ENCODE measurements around the gene SNUPN.
"Not testable (repeated sequence)": the region's sequence is repeated elsewhere in the genome, so short reads cannot be mapped to it uniquely, and the experiment has no call there.

Gene SNUPN

DNA sequence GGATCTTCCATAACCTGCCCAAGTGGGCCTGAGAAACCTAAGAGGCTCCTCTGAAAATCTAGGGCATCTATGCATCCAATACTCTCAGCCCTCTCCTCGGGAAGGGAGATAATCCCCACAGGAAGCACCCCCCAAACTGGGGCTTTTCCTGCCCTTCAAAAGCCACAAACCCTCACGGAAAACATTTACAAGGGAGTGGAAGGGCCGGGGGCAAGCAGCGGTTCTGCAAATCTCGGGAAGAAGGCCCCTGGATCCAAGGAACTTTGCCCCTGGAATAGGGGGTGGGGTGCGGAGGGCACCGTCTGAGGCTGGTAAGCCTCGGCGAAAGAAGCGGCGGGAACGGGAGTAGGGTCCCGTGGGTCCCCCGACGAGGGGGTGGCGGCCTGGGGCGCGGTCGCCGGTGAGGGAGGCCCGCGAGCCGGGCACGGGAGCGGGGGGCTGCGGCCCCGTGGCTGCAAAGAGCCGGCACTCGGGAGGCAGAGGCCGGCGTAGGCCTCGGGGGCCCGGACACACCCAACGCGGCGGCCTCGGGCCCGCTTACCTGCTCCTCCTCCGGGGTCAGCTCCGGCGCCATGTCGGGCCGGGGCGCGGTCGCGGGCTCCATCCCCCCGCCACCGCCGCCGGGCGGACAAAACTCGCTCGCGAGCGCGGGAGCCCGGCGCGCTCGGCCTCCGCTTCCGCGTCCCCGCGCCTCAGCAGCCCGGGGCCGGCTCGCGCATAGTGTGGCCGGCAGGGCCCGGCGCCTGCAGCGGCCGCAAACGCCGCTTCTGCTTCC lies 47.2 kb downstream of the SNUPN start:
- no peaks in the 10 kb centered on the region for H3K27me3 ChIP-seq (ENCODE audit: control insufficient read depth in 1 of 2, insufficient read depth in 2 of 2, low read length in 2 of 2)
- H3K9ac ChIP-seq (ENCODE audit: low read length in 2 of 2) = peak overlapping the region; percentile 72 to 89
- H3K36me3 ChIP-seq (ENCODE audit: control insufficient read depth in 2 of 2, insufficient read depth in 2 of 2, low read length in 2 of 2) = peaks cover 0 to 2% of the 10 kb centered on the region in 2 donors
- H3K4me3 ChIP-seq (ENCODE audit: low read length in 2 of 2) = peak overlapping the region; percentile 51 to 86
- H3K4me1 ChIP-seq (ENCODE audit: control insufficient read depth, insufficient read depth, low read length) = peaks cover 9% of the 10 kb centered on the region
- peak overlapping the region; percentile 75 for H3K27ac ChIP-seq (ENCODE audit: low read length)
- H3K9me3 ChIP-seq (ENCODE audit: control insufficient read depth in 2 of 2, low read length in 2 of 2) = no peaks in the 10 kb centered on the region

DNA sequence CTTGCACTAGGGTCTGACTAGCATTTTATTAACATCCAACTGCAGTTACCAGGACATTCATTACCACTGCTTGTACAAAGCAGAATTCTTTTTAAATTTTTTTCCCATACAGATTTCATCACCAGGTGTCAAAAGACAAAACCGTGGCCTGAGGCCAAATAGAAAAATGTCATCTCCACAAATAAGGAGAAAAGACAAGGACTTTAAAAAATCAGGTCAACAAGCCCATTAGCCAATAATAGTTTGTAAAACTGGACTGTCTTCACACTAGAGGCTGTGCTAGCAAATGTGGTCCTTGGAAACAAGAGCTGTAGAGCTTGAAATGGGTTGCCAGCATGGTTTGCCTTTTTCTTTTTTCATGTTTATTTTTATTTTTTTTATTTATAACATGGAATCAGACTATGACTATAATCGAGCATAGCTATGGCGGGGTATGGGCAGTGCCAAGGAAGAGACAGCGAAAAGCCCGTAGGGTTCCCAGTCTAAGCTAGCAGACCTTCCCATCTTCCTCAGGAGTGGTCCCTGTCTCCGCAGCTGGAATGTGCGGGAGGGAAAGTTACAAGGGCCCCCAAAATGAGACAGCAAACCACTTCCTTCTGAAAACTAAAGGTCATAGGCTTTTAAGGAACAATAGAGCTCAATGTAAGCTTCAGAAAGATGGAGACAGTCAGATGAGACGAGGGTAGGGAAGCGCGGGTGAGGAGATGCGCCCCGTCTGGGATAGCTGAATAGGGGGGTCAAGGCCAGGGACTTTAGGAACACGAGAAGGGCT lies 47.9 kb downstream of the SNUPN start:
- Histone ChIP-seq H3K27me3 (ENCODE audit: control insufficient read depth in 1 of 2, insufficient read depth in 2 of 2, low read length in 2 of 2) (no peaks in the 10 kb centered on the region), H3K9ac (ENCODE audit: low read length in 2 of 2) (peak overlapping the region; percentile 72 to 89), H3K27ac (ENCODE audit: low read length) (peak overlapping the region; percentile 75)

DNA sequence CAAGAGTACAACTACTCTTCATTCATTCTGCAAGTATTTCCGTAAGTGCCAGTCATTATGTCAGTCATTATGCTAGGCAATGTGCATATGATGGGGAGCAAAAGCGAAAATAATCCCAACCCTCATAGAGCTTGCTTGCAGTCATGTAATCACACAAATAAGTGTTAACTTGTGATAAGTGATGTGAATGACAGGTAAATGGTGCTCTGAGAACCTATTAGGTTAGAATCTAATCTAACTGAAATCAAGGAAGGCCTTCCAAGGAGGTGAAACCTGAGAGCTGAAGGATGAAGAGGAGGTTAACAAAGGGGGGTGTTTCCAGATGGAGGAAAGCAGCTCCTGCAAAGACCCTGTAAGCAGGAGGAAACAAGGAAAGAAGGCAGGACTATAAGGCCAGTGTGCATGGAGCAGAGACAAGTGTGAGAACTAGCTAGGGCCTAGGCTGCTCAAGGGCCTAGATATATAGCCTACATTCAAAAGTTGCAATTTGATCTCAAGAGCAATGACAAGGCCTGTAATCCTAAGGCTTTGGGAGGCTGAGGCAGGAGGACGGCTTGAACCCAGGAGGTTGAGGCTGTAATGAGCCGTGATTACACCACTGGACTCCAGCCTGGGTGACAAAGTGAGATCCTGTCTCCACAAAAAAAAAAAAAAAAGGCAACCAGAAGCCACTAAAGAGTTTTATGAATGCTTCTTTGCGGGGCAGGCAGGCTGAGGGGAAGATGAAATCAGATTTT lies 51.7 kb downstream of the SNUPN start:
- H3K9ac ChIP-seq (ENCODE audit: low read length in 2 of 2) = no peak overlapping the region
- H3K9me3 ChIP-seq (ENCODE audit: control insufficient read depth in 2 of 2, low read length in 2 of 2) = no peaks in the 10 kb centered on the region
- no peaks in the 10 kb centered on the region for H3K27me3 ChIP-seq (ENCODE audit: control insufficient read depth in 1 of 2, insufficient read depth in 2 of 2, low read length in 2 of 2)
- H3K4me1 ChIP-seq (ENCODE audit: control insufficient read depth, insufficient read depth, low read length) = peaks cover 8% of the 10 kb centered on the region
- peaks cover 0 to 2% of the 10 kb centered on the region in 2 donors for H3K36me3 ChIP-seq (ENCODE audit: control insufficient read depth in 2 of 2, insufficient read depth in 2 of 2, low read length in 2 of 2)
- no peak overlapping the region for H3K4me3 ChIP-seq (ENCODE audit: low read length in 2 of 2)
- H3K27ac ChIP-seq (ENCODE audit: low read length) = no peak overlapping the region

More for the DNA sequence above, 47.9 kb downstream of the SNUPN start:
- Histone ChIP-seq H3K36me3 (ENCODE audit: control insufficient read depth in 2 of 2, insufficient read depth in 2 of 2, low read length in 2 of 2) (peaks cover 0 to 2% of the 10 kb centered on the region in 2 donors), H3K4me3 (ENCODE audit: low read length in 2 of 2) (peak overlapping the region; percentile 51 to 86), H3K9me3 (ENCODE audit: control insufficient read depth in 2 of 2, low read length in 2 of 2) (no peaks in the 10 kb centered on the region), H3K4me1 (ENCODE audit: control insufficient read depth, insufficient read depth, low read length) (peaks cover 12% of the 10 kb centered on the region)

DNA sequence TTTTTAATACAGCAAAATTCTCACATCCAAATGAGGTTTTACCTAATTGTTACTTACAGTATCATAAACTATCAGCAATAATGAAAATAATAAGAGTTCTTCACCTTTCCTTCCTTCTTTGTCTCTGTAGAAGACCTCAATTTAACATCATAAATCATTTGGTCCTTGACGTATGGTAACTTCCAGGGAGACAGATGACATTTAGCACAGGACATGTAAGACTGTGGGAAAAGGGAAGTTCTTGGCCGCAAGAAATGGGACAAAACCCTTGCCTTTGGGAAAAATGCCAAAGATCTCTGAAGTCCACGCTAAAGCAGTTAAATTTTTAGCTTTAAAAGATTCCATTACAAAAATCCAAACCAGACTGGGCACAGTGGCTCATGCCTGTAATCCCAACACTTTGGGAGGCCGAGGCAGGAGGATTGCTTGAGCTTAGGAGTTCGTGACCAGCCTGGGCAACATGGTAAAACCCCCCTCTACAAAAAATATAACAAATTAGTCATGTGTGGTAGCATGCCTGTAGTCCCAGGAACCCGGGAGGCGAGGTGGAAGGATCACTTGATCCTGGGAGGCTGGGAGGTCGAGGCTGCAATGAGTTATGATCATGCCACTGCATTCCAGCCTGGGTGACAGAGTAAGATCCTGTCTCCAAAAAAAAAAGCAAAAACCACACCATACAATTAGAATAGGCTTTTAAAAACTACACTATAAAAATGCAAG lies 55.2 kb downstream of the SNUPN start:
- Histone ChIP-seq H3K36me3 (ENCODE audit: control insufficient read depth in 2 of 2, insufficient read depth in 2 of 2, low read length in 2 of 2) (peaks cover 0 to 2% of the 10 kb centered on the region in 2 donors), H3K4me3 (ENCODE audit: low read length in 2 of 2) (no peak overlapping the region), H3K4me1 (ENCODE audit: control insufficient read depth, insufficient read depth, low read length) (peaks cover 3% of the 10 kb centered on the region), H3K27me3 (ENCODE audit: control insufficient read depth in 1 of 2, insufficient read depth in 2 of 2, low read length in 2 of 2) (no peaks in the 10 kb centered on the region), H3K9me3 (ENCODE audit: control insufficient read depth in 2 of 2, low read length in 2 of 2) (no peaks in the 10 kb centered on the region), H3K27ac (ENCODE audit: low read length) (no peak overlapping the region), H3K9ac (ENCODE audit: low read length in 2 of 2) (no peak overlapping the region)

DNA sequence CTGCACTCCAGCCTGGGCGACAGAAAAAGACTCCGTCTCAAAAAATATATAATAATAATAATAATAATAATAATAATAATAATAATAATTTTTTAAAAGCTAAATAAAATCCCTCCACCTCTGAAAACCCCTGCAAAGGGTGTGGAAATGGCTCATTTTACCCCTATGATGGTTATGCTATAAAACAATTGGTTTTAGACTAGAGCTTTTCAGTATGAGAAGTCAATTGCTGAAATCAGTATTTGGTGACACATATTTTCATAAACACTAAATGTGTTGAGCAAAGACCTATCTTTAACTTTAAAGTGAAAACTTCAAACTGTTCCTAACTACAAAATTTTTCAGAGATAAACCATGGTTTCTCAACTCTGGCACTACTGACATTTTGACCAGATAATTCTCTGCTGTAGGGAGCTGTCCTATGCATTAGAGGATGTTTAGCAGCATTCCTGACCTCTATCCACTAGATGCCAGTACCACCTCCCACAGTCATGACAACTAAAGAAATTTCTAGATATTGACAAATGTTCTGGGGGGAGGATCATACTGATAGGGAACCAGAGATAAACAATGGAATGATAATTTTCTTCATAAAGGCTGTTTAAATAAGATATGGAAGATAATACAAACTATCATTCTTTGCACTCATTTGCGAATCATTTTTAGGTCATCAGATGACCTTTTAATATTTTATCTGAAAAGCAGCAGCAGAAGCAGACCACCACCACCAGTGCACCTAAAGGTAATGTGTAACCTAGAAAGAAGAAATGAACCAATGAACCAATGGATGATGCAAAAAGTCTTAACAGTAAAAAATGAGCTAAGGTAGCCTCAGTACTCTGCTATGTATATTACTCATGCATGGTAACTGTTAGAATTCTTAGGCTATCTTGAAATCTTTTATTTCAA lies 60.2 kb downstream of the SNUPN start:
- no peak overlapping the region for H3K4me3 ChIP-seq (ENCODE audit: low read length in 2 of 2)
- no peaks in the 10 kb centered on the region for H3K4me1 ChIP-seq (ENCODE audit: control insufficient read depth, insufficient read depth, low read length)
- H3K9ac ChIP-seq (ENCODE audit: low read length in 2 of 2) = no peak overlapping the region
- H3K27me3 ChIP-seq (ENCODE audit: control insufficient read depth in 1 of 2, insufficient read depth in 2 of 2, low read length in 2 of 2) = no peaks in the 10 kb centered on the region
- no peak overlapping the region for H3K27ac ChIP-seq (ENCODE audit: low read length)
- no peaks in the 10 kb centered on the region for H3K36me3 ChIP-seq (ENCODE audit: control insufficient read depth in 2 of 2, insufficient read depth in 2 of 2, low read length in 2 of 2)
- no peaks in the 10 kb centered on the region for H3K9me3 ChIP-seq (ENCODE audit: control insufficient read depth in 2 of 2, low read length in 2 of 2)

DNA sequence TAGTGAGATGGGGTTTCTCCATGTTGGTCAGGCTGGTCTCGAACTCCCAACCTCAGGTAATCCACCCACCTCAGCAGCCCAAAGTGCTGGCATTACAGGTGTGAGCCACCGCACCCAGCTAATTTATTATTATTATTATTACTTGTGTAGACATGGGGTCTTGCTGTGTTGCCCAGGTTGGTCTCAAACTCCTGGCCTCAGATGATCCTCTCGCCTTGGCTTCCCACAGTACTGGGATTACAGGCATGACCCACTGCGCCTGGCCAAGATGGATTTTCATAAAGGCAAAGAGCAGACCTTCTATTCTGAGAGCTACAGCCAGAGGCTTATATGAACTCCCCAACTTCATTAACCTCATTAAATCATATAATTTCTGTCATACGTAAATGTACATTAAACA lies 63.6 kb downstream of the SNUPN start:
- Histone ChIP-seq H3K27ac (ENCODE audit: low read length) (no peak overlapping the region), H3K4me3 (ENCODE audit: low read length in 2 of 2) (no peak overlapping the region), H3K9me3 (ENCODE audit: control insufficient read depth in 2 of 2, low read length in 2 of 2) (no peaks in the 10 kb centered on the region), H3K36me3 (ENCODE audit: control insufficient read depth in 2 of 2, insufficient read depth in 2 of 2, low read length in 2 of 2) (no peaks in the 10 kb centered on the region), H3K27me3 (ENCODE audit: control insufficient read depth in 1 of 2, insufficient read depth in 2 of 2, low read length in 2 of 2) (no peaks in the 10 kb centered on the region), H3K4me1 (ENCODE audit: control insufficient read depth, insufficient read depth, low read length) (no peaks in the 10 kb centered on the region), H3K9ac (ENCODE audit: low read length in 2 of 2) (no peak overlapping the region)

DNA sequence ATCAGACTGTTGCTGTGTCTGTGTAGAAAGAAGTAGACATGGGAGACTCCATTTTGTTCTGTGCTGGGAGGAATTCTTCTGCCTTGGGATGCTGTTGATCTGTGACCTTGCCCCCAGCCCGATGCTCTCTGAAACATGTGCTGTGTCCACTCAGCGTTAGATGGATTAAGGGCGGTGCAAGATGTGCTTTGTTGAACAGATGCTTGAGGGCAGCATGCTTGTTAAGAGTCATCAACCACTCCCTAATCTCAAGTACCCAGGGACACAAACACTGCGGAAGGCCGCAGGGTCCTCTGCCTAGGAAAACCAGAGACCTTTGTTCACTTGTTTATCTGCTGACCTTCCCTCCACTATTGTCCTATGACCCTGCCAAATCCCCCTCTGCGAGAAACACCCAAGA lies 66.2 kb downstream of the SNUPN start:
- not testable (repeated sequence) for H3K9ac ChIP-seq (ENCODE audit: low read length in 2 of 2); H3K4me3 ChIP-seq (ENCODE audit: low read length in 2 of 2); H3K27ac ChIP-seq (ENCODE audit: low read length); H3K27me3 ChIP-seq (ENCODE audit: control insufficient read depth in 1 of 2, insufficient read depth in 2 of 2, low read length in 2 of 2); H3K9me3 ChIP-seq (ENCODE audit: control insufficient read depth in 2 of 2, low read length in 2 of 2); H3K4me1 ChIP-seq (ENCODE audit: control insufficient read depth, insufficient read depth, low read length); H3K36me3 ChIP-seq (ENCODE audit: control insufficient read depth in 2 of 2, insufficient read depth in 2 of 2, low read length in 2 of 2)

DNA sequence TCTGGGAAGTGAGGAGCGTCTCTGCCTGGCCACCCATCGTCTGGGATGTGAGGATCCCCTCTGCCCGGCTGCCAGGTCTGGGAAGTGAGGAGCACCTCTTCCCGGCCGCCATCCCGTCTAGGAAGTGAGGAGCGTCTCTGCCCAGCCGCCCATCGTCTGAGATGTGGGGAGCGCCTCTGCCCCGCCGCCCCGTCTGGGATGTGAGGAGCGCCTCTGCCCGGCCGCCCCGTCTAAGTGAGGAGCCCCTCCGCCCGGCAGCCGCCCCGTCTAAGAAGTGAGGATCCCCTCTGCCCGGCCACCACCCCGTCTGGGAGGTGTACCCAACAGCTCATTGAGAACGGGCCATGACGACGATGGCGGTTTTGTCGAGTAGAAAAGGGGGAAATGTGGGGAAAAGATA lies 66.6 kb downstream of the SNUPN start:
- not testable (repeated sequence) for H3K36me3 ChIP-seq (ENCODE audit: control insufficient read depth in 2 of 2, insufficient read depth in 2 of 2, low read length in 2 of 2); H3K27ac ChIP-seq (ENCODE audit: low read length); H3K4me3 ChIP-seq (ENCODE audit: low read length in 2 of 2); H3K9me3 ChIP-seq (ENCODE audit: control insufficient read depth in 2 of 2, low read length in 2 of 2); H3K4me1 ChIP-seq (ENCODE audit: control insufficient read depth, insufficient read depth, low read length); H3K9ac ChIP-seq (ENCODE audit: low read length in 2 of 2); H3K27me3 ChIP-seq (ENCODE audit: control insufficient read depth in 1 of 2, insufficient read depth in 2 of 2, low read length in 2 of 2)

DNA sequence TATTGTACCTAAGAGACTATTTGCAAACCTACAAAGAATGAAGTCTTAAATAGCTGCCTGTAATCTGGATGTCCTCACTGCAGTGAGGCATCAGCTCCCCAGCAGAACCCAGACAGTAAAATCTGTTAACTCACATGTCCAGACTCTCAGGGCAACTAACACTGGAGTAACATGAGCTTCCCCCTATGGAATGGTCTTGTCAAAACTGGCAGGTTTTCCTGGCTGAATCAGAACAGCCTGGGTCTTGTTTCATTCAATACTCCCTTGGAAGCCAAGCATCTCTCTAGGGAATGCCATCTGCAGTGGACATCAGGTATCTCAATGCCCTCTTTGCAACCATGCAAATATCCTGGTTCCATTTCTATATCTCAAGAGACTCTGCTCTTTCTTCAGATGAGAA lies 70.8 kb downstream of the SNUPN start:
- Histone ChIP-seq H3K9ac (ENCODE audit: low read length in 2 of 2) (no peak overlapping the region), H3K4me1 (ENCODE audit: control insufficient read depth, insufficient read depth, low read length) (no peaks in the 10 kb centered on the region)

More for the DNA sequence above, 70.8 kb downstream of the SNUPN start:
- H3K27me3 ChIP-seq (ENCODE audit: control insufficient read depth in 1 of 2, insufficient read depth in 2 of 2, low read length in 2 of 2) = no peaks in the 10 kb centered on the region
- H3K27ac ChIP-seq (ENCODE audit: low read length) = no peak overlapping the region
- H3K36me3 ChIP-seq (ENCODE audit: control insufficient read depth in 2 of 2, insufficient read depth in 2 of 2, low read length in 2 of 2) = no peaks in the 10 kb centered on the region
- H3K9me3 ChIP-seq (ENCODE audit: control insufficient read depth in 2 of 2, low read length in 2 of 2) = no peaks in the 10 kb centered on the region
- H3K4me3 ChIP-seq (ENCODE audit: low read length in 2 of 2) = no peak overlapping the region
